ENCODE results near the gene EVI2A.

GRCh38 chr17:31296142-31296541, 25.3 kb downstream of the EVI2A start:
- TF ChIP-seq CTCF (IDR thresholded peaks at IDR 0.05; ENCODE audit: borderline replicate concordance, extremely low read depth, low read length, poor library complexity, severe bottlenecking), result no peak
- no peak for TF ChIP-seq EZH2 (IDR thresholded peaks at IDR 0.05; ENCODE audit: borderline replicate concordance, low read depth, low read length, severe bottlenecking)
